Measurements from ENCODE around the gene EPRS1.
"Not testable (repeated sequence)": the region's sequence is repeated elsewhere in the genome, so short reads cannot be mapped to it uniquely, and the experiment has no call there.

EPRS1 gene

GRCh38 chr1:220038640-220039039, 7.7 kb downstream of the EPRS1 start:
- no peak for ATAC-seq
- no peak for DNase-seq

GRCh38 chr1:220037810-220038209, 8.5 kb downstream of the EPRS1 start:
- not testable (repeated sequence) for DNase-seq
- ATAC-seq, result peak; percentile 49

DNA sequence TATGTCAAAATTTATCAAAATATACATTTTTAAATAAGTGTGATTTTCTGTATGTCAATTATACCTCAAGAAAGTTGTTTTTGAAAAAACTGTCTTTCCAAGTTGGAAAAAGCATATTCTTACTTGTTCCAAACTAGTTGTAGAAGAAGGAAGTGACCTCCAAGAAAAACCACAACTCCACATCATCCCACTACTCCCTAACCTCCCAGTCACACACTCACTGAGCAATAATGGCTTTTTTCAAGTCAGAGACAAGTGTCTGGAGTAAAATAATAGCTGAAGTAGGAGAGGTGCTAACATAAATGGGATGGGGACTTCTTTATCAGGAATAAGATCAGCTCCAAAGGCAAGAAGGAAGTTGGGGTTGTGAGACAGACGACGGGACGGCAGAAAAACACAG, 13.4 kb downstream of the EPRS1 start:
- ATAC-seq (no peak), DNase-seq (no peak)

DNA sequence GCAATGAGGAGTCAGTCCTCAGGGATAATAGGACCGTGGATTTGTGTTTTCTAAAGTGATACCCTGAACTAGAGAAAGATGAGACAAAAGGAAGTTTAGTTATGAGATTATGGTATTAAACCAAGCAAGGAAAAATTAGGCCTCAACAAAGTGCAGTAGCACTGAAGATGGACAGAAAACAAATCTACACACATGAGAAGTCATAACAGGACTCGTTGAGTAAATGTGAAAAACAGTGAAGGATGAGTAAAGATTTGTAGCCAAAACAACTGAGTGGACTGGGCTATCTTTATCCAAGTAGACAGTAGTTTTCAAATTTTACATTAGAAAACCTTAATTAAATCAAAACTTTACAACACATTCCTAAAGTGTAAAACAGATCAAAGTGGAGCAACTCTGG, 15.0 kb downstream of the EPRS1 start:
- DNase-seq, result no peak
- ATAC-seq, result no peak

- ATAC-seq (no peak), DNase-seq (no peak)
Observed at GRCh38 chr1:220028346-220028895, 17.9 kb downstream of the EPRS1 start.

GRCh38 chr1:220019071-220019470, 27.2 kb downstream of the EPRS1 start:
- no peak for DNase-seq

GRCh38 chr1:220013497-220013896, 32.8 kb downstream of the EPRS1 start:
- DNase-seq (no peak), ATAC-seq (no peak)

More at GRCh38 chr1:220019071-220019470, 27.2 kb downstream of the EPRS1 start:
- ATAC-seq, result no peak

DNA sequence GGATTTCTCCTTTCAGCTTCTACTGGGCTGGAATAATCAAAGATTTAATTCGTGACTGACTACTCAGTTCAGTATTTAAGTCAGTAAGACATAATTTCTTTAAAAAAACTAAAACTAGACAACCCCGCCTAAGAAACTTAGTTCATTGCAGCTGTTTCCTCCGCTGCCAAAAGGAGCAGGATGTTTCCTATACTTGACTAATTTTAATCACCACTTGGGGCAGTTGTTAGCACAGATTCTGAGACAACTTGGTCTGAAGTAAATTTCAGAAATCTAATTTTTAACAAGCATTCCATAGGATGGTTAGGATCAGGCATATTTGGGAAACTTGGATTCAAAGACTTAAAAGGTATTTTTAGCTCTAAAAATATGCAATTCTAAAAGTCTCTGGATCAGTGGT, 34.0 kb downstream of the EPRS1 start:
- no peak for ATAC-seq
- DNase-seq, result no peak

DNA sequence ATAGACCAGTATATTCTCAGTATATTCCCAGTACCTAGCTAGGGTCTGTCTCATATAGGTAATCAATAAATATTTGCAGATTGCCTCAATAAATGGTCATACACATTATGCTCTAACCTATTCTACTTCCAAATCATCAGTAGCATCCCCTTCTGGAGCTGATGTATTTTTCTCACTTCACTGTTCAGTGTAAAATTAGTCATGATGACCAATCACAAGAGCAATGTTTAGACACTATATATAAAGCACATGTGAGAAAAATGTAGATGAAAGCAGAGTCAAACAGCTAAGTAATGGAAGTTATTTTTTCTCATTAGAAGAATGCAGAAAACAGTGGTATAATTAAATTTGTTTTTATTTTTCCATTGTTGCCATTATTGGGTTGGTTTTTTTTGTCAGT, 34.7 kb downstream of the EPRS1 start:
- ATAC-seq, result no peak

DNA sequence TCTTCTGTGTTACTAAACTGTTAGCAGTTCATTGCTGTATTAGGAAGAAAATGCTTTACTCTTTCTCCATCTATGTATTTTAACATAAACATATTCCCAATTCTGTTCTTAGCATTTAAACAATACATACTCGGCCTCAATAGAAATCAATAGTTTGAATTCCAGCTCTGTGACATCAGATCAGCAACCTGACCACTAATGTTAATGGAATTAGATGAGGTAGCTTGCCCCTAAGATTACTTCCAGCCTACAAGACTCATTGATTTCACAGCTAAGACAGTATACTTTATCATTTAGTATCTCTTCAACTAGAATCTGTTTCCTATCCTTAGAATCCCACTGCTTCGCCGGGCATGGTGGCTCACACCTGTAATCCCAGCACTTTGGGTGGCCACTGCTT, 38.9 kb downstream of the EPRS1 start:
- no peak for ATAC-seq

More for the DNA sequence above, 34.7 kb downstream of the EPRS1 start:
- DNase-seq, result no peak

GRCh38 chr1:220005489-220005888, 40.8 kb downstream of the EPRS1 start:
- ATAC-seq (no peak), DNase-seq (no peak)

More for the DNA sequence above, 38.9 kb downstream of the EPRS1 start:
- no peak for DNase-seq

GRCh38 chr1:220003610-220004299, 42.5 kb downstream of the EPRS1 start:
- ATAC-seq (no peak), DNase-seq (no peak)

- DNase-seq, result no peak
- ATAC-seq, result no peak
Observed at GRCh38 chr1:220003015-220003414, 43.3 kb downstream of the EPRS1 start.

GRCh38 chr1:220001095-220001501, 45.2 kb downstream of the EPRS1 start:
- ATAC-seq (no peak), DNase-seq (no peak)

- DNase-seq (no peak), ATAC-seq (no peak)
Observed at GRCh38 chr1:219999821-220000220, 46.5 kb downstream of the EPRS1 start.

All from stimulated activated naive CD8-positive, alpha-beta T cell treated with anti-CD3 and anti-CD28 coated beads, Interleukin-15, Interleukin-2, amounts not matched to agents 100 U/mL and 50 U/mL, for 24 hours (primary cell).